Measurements from ENCODE around the gene SMCR8. TPM values are rescaled to one million over a fixed set of nuclear protein-coding genes. Genes with fewer than 3 reads are reported as not detected.

The SMCR8 gene
- total RNA-seq, 1 donor from 2014 or later, result 13.4 TPM

Small RNAs within 50 kb of the gene (microRNA-seq; reads per million reads assigned to microRNA genes)
- gene MIR6778, result not detected

Other genes with a start within 250 kb of the SMCR8 start
- 29.8 TPM for gene DRG2, start 227.3 kb upstream of the SMCR8 start, total RNA-seq
- 4.4 TPM for gene MYO15A, start 206.5 kb upstream of the SMCR8 start, total RNA-seq
- 96.3 TPM for gene ALKBH5, start 131.5 kb upstream of the SMCR8 start, total RNA-seq
- gene LLGL1, start 89.7 kb upstream of the SMCR8 start, total RNA-seq, result 21.4 TPM
- 244 TPM for gene FLII, start 56.6 kb upstream of the SMCR8 start, total RNA-seq
- gene MIEF2, start 54.6 kb upstream of the SMCR8 start, total RNA-seq, result 15.5 TPM
- 37.0 TPM for gene TOP3A, start 299 bp upstream of the SMCR8 start, total RNA-seq
- 28.0 TPM for gene SHMT1, start 48.3 kb downstream of the SMCR8 start, total RNA-seq
- gene EVPLL, start 62.5 kb downstream of the SMCR8 start, total RNA-seq, result not detected
- gene LGALS9C, start 161.5 kb downstream of the SMCR8 start, total RNA-seq, result 0.18 TPM

Data from sciatic nerve (tissue), 1 donor.